Occipital lobe (tissue), 2 donors: Measurements from ENCODE around the gene DYDC2. TPM values are rescaled to one million over a fixed set of nuclear protein-coding genes. Genes with fewer than 3 reads are reported as not detected.

Experiments used
- DNase-seq: peaks from one replicate; lab custom pipeline; 2025; lab: John Stamatoyannopoulos, UW
- total RNA-seq: library from RNA; depleted of rRNA; stranded (reverse); fragments of >200 nt; gene quantifications from one replicate; pipeline ENCODE4 v1.2.3, GENCODE V29; 2014

DYDC2 gene
- total RNA-seq, 1 donor from 2014 or later, result 1.4 TPM

DNA sequence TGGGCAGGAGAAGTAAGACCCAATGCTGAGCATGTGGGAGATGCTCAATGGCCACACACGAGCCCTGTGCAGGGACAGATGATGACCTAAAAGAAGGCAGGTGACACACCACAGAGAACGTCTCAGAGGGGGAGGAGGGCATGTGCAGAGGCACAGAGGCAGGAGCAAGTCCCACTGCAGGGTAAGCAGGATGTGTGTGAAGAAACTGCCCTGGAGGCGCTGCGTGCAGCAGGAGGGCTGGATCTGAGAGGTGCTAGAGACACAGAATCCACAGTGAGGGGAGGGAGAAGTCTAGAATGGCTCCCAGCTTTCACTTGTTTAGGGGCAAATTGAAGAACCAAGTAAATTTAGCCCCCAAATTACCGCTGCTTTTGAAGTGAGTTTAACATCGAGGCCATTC, 14.9 kb downstream of the DYDC2 start:
- DNase-seq, result no peak

DNA sequence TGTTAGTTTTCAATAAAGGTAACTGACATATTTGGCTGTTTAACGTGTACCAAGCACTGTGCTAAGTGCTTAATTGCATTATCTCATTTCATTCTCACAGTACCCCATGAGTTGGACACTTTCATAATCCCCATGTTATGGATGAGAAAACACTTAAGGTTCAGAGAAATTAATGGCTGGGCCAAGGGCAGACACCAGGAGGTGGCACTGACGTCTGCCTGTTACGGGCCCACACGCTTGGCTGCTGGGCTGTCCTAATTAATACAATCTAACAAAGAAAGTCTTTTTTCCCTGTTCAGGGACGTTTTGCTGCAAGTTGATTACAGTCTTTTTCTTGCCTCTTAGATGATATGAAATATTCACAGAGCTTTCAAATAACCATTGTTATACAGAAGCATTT, 16.1 kb downstream of the DYDC2 start:
- no peak for DNase-seq

DNA sequence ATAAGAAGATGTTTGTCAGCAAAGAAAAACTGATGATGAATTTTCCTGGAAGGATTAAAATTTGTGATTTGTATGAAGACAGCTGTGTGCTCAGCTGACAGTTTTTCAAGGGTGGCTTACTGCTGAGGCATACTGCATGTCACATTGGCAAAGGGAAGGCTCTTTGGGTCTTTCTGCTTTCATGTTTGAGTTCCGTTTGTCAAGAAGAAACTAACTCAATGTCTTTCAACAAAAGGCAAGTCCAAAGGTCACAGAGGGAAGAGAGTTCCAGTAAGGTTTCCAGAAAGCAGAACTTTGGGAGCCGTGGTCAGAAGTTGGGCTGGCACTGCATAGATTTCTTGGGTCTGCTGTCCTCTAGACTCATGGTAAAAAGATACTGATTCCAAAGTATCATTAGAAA, 16.9 kb downstream of the DYDC2 start:
- DNase-seq, result no peak

DNA sequence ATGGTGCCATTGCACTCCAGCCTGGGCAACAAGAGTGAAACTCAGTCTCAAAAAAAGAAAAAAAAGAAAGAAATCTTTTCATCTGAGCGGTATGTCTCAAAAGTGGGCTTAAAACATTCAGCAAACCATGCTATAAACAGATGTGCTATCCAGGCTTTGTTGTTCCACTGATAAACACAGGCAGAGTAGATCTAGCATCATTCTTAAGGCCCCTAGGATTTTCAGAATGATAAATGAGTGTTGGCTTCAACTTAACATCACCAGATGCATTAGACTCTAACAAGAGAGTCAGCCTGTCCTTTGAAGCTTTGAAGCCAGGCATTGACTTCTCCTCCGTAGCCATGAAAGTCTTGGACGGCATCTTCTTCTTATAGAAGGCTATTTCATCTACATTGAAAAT, 23.1 kb downstream of the DYDC2 start:
- no peak for DNase-seq

DNA sequence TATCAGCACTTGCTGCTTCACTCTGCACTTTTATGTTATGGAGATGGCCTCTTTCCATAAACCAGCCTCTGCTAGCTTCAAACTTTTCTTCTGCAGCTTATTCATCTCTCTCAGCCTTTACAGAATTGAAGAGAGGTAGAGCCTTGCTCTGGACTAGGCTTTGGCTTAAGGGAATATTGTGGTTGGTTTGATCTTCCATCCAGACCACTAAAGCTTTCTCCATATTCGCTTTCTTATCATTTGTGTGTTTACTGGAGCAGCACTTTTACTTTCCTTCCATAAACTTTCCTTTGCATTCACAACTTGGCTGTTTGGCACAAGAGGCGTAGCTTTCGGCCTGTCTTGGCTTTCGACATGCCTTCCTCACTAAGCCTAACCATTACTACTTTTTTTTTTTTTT, 23.6 kb downstream of the DYDC2 start:
- DNase-seq, result no peak

DNA sequence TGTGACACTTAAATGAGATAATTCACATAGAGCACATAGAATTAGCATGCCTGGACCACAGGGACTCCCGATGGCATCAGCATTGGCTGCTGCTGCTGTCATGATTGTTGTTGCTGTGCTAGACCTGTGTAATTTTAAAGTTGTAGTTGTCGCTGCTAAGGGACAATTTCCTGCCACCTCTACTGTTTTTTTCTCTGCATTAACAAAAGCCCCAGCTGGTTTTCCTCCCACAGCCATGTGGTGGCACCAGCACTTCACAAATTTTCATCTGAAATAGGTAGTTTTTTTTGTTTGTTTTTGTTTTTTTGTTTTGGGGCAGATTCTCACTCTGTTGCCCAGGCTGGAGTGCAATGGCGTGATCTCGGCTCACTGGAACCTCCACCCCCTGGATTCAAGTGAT, 26.4 kb downstream of the DYDC2 start:
- no peak for DNase-seq

DNA sequence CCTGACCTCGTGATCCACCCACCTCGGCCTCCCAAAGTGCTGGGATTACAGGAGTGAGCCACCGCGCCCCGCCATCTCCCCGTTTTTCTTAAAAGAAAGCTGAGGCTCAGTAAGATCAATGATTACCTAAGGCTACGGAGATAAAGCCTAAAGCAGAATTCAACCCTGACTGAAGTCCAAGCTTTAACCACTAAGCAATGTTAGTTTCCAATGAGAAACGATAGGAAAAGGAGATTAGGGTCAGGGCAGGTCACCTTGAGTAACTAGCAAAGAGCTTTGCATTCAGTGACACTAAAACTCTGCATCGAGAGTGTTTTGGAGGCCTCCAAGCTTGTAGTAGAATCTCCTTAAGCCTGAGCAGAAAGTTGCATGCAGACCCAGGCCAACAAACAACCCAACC, 34.2 kb downstream of the DYDC2 start:
- DNase-seq, result no peak

DNA sequence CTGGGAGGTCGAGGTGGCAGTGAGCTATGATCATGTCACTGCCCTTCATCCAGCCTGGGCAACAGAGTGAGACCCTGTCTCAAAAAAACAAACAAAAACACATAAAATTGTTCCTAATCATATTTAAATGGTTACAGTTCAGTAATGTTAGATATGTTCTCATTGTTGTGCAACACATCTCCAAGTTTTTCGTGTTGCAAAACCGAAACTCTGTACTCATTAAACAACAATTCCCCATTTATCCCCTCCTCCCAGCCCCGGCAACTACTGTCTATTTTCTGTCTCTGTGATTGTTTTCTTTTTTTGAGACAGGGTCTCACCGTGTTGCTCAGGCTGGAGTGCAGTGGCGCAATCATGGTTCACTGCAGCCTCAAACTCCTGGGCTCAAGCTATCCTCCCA, 35.7 kb downstream of the DYDC2 start:
- no peak for DNase-seq

DNA sequence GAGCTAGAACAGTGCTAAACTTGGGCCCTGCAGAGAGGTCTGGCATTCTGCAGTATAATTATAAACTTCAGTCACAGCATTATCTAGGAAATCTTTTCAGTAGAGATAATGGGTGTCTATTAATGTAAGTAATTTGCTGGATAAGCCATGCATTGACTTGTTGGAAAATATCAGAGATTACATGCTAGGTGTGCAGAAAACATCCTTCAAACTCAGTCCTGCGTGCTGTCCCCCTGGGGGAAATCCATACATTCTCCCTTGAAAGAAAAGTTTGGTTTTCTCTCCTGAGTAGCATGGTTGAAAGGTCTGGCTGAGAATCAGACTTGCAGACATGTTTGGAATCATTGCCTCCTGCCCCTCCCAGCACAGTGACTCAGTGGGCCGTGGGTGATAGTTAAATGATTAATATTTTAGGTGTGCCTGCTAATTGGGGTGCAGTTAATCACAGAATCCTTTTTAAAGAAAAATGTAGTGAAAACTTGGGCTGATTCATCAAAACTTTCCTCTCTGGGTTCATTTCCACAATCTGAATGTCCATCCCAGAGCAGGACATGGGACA, 37.9 kb downstream of the DYDC2 start:
- DNase-seq, result no peak

DNA sequence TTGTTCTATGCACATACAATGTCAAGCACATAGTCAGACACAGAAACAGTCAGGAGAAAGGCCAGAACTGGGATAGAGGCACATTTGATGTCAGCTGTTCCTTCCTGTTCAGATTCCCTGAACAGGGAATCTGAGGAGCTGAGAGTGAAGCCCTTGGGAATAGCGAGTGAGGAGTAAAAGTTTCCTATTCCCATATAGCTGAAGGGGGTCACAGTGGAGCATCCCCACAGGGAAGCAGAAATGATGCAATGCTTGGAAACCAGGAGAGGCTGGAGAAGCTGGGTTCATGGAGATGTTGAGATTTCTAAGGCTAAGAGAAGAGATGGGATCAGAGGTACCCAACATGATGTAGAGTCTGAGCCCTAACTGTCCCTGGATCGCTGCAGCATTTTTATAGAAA, 40.4 kb downstream of the DYDC2 start:
- DNase-seq, result no peak

DNA sequence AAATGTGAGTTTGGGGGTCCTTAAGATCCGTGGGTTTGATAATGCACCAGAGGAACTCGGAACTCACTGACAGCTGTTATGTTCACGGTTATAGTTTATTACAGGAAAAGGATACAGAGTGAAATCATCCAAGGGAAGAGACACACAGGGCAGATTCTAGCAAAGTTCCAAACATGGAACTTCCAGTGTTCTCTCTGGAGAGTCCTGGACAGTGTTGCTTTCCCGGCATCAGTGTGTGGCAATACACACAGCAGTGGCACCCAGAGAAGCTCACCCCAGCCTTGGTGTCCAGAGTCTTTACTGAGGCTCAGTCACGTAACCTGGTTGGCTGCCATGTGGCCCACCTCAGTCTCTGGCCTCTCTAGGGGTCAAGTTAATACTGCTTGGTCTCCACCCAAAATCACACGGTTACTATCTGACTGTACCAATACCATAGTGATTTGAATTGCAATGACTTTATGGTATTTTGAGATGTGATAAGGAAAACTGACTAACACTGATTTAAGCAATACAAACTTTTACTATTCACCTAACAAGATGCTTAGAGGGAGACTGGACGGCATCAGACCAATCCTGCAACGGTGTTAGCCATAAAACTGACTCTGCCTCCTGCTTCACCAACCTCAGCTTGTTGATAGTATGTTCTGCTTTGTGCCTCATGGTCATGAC, 43.7 kb downstream of the DYDC2 start:
- DNase-seq, result no peak

DNA sequence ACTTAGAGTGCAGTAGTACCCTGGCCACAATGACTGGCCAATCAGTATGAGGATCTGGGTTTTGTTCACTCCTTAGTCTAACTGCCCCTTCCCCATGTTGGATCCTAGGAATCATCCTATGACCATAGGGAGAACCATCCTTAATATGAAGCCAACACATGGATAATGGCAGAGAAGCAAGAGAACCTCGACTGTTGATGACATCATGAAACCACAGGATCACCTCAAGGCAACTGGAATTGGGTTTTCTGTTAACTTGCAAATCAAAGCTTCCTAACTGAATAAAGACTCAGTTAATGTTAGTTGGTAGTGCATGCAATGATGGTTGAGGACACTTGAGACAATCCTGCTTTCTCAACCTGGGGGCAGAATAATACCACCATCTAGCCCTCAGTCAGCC, 48.5 kb downstream of the DYDC2 start:
- DNase-seq, result no peak

DNA sequence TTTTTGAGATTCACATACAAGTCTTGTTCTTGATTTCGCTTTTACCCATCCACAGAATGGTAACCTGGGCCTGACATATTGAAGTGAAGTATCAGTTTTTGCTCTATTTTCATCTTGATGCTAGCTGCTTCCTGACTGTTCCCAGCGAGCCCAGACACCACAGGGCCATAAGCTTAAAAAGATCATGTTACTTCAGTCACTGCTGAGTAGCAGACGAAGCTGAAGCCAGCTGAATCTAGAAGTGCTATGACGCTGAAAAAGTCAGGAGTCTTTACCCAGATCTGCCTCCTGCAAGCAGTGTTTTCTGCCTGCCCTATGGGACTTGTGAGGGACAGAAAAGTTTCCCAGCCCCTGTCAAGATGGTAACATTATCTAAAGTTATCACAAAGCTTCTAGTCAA, 49.0 kb downstream of the DYDC2 start:
- DNase-seq, result no peak

DNA sequence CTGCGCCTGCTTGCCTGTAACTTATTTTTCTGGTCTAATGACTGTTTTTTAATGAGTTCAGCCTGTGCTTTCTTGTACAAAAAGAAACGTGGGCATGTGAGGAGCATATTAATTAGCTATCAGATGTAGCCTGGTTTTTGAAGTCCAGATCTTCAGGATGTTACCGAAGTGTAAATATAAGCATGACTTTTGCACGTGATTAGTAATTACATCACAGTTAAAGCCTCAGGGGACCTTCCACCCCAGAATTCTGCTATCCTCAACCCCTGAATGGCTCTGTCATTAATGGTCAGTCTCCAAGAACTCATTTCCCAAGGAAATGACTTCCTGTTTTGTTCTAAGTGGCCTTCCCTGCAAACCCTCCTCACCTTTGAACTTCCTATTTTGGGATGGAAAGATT, 49.6 kb downstream of the DYDC2 start:
- DNase-seq, result no peak

DNA sequence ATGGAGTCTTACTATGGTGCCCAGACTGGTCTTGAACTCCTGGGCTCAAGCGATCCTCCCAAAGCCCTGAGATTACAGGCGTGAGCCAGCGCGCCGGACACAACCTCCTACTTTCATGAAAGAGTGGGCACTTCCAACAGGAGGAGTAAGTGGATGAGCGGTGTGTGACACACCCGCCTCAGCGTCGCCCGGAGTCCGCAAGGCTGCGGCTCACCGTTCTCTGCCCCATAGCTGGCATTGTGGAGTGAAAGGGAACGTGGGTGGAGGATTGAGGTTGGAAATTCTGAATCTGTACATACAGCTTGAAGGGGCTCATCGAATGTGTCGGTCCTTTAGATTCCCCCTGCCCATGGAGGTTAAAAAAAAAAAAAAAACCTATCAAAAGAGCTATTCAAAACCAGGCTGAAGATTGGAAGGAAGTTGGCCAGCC, 51.2 kb downstream of the DYDC2 start:
- DNase-seq, result peak; percentile 32

DNA sequence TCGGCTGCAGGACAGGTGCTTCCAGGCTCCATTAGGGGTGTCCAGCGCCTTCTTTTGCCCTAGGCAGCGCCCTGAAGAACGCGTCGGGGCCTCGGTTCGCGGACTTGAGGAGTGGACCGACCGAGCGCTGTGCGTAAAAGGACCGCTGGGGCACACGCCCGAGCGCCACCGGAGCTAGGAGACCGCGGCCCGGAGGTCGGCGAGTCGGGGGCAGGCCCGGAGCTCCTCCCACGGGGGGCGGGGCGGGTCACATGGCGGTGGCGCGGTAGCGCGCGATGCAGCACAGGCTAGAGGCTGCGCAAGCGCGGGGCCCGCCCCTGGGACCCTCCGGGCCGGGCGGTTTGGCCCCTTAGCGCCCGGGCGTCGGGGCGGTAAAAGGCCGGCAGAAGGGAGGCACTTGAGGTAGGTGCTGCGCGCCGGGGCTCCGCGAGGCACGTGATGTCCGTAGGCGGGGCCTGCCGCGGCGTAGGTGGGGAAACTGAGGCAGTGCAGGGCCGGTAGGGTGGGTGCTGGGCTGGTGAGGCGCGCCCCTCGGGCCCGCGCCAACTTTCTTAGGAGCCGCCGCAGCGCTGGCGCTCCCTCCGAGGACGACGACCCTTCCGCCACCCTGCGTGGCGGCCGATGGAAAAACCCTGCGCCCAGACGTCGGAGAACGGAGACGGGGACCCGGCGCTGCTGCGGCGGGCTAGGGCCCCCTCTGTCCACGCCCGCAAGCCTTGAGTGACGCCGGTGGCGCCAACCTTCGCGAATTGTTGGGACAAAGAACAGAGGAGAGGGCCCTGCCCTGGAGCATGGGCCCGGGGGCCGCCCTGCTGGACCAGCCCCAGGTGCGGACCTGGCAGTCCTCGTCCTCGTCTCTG, 51.9 kb downstream of the DYDC2 start, which contains the start of gene PRXL2A:
PRXL2A (plus strand) TSS at position 310 of the 860 bp plus-strand sequence. CDS start 11,917 bp downstream, outside the sequence.
- peak; percentile 66 for DNase-seq

DNA sequence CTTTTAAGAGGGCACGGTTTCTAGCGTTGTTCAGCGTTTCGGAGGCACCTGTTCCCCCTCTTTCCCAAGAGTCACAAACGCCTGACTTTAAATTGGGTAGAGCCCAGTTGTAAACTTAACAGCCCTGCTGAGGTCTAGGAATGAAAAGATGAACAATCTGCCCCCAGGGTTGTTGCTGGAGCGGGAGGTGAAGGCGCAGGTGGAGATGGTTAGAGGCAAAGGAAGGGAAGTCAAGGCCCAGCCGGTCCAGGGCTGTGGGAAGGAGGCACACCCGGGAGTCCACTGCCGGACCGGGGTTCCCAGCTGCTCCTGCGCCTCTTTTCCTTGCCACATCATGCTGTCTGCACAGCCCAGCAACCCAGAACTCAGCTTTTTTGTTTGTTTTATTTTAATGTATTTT, 52.5 kb downstream of the DYDC2 start:
- no peak for DNase-seq

DNA sequence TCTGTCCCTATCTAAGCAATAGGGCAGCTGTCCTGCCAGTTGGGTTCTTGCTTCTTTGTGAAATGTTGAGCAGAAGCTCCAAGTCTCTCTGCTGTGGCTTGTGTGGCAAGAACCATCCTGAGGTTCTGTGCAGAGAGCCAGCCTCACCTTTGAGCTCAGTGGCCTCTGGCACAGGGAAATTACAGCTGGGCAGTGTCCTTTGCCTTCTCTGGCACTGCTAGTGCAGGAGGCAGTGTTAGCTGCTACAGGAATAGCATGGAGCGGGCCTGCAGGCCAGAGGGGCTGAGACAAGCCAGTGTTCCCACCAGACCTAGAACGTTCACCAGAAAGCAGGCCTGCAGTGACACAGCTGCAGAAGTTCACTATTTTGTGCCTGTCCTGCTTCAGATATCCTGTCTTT, 53.5 kb downstream of the DYDC2 start:
- DNase-seq, result no peak

DNA sequence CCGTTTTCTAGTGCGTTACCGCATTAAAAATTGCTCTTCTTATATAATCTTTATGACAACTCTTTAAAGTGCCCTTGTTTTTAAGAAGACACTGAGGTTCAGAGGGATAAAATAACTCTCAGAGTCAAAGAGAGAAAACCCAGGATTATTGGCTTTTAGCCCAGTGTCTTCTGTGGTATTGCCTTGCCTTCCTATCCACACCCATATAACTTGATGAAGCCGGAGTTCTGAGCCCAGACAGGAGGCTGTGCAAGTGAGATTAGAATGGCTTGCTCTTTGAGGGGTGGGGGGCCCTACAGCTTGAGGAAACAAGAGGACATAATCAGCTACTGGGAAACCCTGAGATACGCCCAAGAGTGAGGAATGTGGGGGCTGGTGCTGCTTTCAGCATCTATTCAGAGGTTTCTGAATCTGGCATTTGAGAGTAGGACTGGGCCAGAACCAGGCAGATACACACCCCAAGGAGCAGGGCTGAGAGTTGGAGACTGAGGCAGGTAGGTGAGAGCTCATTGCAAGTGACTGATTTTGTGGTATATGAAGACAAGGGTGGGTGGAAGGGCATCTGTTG, 54.1 kb downstream of the DYDC2 start:
- peak; percentile 43 for DNase-seq

DNA sequence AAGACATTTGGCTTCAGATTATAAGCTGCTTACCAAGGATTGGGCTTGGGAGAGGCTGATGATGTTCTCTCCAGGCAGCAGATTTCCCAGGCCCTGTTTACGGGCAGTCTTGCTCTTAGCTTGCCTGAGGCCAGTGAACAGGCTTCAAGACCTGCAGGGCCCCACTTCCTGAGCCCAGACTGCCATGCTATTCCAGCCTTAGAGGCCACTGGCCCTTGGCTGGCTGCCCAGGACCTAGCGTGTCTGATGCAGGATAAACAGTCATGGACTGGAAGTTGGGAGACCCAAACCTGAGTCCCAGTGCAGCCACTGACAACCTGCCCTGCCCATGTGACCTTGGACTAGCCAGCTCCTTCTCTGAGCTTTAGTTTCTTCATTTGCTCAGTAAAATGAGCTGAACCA, 54.7 kb downstream of the DYDC2 start:
- DNase-seq, result no peak

DNA sequence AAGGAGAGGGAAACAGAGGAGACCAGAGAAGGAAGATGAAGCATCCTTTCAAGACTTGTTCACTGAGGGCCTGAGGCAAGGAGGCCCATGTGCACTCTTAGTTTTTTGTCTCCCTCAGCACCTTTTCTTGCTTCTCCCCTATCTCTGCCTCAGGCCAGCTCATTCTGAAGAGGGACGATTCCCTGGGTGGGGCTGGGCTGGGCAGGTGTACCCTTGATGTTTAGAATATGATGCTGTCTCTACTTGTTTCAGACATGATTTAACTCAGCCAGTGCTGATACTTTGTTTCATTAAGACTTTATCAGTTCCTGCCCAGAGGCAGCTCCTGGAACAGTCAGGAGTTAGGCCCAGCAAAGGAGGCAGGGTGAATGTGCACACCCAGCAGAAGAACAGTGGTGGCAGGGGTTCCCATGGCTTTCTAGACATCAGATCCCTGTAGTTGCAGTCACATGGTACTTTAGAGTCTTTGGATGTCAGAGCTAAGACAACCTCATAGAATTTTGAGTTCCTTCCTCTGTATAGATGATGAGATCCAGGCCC, 55.2 kb downstream of the DYDC2 start:
- no peak for DNase-seq

DNA sequence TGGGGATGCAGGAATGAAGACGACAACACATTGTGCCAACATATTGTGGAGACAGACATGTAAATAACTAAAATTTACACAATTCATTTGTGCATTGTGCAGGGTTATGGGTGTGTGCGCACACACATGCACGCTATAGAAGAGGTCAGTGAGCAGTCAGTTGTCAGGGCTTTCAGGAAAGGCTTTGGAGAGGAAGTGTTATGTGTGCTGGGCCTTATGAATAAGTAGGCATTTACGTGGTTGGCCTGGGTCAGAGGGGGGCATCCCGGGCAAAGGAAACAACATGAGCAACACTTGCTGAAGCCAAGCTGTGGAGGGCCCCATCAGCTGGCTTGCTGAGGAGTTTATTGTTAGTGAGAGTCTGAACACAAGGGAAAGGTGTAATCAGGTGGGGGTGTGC, 55.9 kb downstream of the DYDC2 start:
- DNase-seq, result no peak
